Measurements from ENCODE around the gene CLEC18A. TPM values are rescaled to one million over a fixed set of nuclear protein-coding genes. Genes with fewer than 3 reads are reported as not detected.
A peak's percentile ranks its signal among the peaks of the same experiment; 100 is the strongest.

The CLEC18A gene
- total and polyA plus RNA-seq, 4 experiments from 2014 or later, result 0.37 to 7.5 (median 7.2) TPM; not detected in 1

GRCh38 chr16:69910964-69911363, 40.2 kb upstream of the CLEC18A start:
- H3K36me3 Mint-ChIP-seq, result peaks cover 22 to 53% of the 10 kb centered on the region in 2 donors
- peaks cover 0 to 4% (median under 1%) of the 10 kb centered on the region in 4 donors for H3K4me1 Mint-ChIP-seq
- H3K4me3 Mint-ChIP-seq, result no peak overlapping the region
- Histone ChIP-seq H3K9me3 (ENCODE audit: control insufficient read depth in 1 of 2, low read length in 2 of 2) (no peaks in the 10 kb centered on the region), H3K27ac (ENCODE audit: low read depth, low read length) (no peak overlapping the region), H3K27me3 (ENCODE audit: insufficient read depth, low read length) (no peaks in the 10 kb centered on the region), H3K4me1 (ENCODE audit: insufficient read depth, low read length) (no peaks in the 10 kb centered on the region), H3K4me3 (ENCODE audit: low read length in 2 of 2) (no peak overlapping the region), H3K36me3 (ENCODE audit: insufficient read depth, low read length) (peaks cover 26% of the 10 kb centered on the region)
- H3K27me3 Mint-ChIP-seq, result no peaks in the 10 kb centered on the region
- H3K27ac Mint-ChIP-seq, result peak overlapping the region in 3 of 7 donors; percentile 5 to 83 (median 32)
- DNase-seq, result no peak
- ChIA-PET CTCF (ENCODE audit: partially characterized antibody) (no interaction called here), POLR2A (ENCODE audit: partially characterized antibody) (no interaction called here)
- H3K9me3 Mint-ChIP-seq, result peaks cover 0 to 1% (median 0%) of the 10 kb centered on the region in 8 donors
- intact Hi-C loops (cut with micrococcal nuclease), result no loop called here

GRCh38 chr16:69916462-69916861, 34.7 kb upstream of the CLEC18A start:
- Histone ChIP-seq H3K4me3 (ENCODE audit: low read length in 2 of 2) (no peak overlapping the region), H3K27me3 (ENCODE audit: insufficient read depth, low read length) (no peaks in the 10 kb centered on the region), H3K36me3 (ENCODE audit: insufficient read depth, low read length) (peaks cover 17% of the 10 kb centered on the region), H3K9me3 (ENCODE audit: control insufficient read depth in 1 of 2, low read length in 2 of 2) (no peaks in the 10 kb centered on the region), H3K4me1 (ENCODE audit: insufficient read depth, low read length) (no peaks in the 10 kb centered on the region), H3K27ac (ENCODE audit: low read depth, low read length) (no peak overlapping the region)
- H3K36me3 Mint-ChIP-seq, result peaks cover 19 to 50% of the 10 kb centered on the region in 2 donors
- H3K4me3 Mint-ChIP-seq, result no peak overlapping the region
- intact Hi-C loops (cut with micrococcal nuclease), result no loop called here
- peaks cover 0 to 1% (median 0%) of the 10 kb centered on the region in 8 donors for H3K9me3 Mint-ChIP-seq
- H3K27me3 Mint-ChIP-seq, result no peaks in the 10 kb centered on the region
- H3K4me1 Mint-ChIP-seq, result peaks cover 0 to 4% (median 0%) of the 10 kb centered on the region in 4 donors
- peak overlapping the region in 3 of 7 donors; percentile 14 to 44 (median 19) for H3K27ac Mint-ChIP-seq
- ChIA-PET CTCF (ENCODE audit: partially characterized antibody) (interaction anchor here (2.7 kb wide), 1 partner anchor 13 kb away, joined by 23 read pairs; no protein-coding TSS in a partner anchor), POLR2A (ENCODE audit: partially characterized antibody) (no interaction called here)
- no peak for DNase-seq

GRCh38 chr16:69917311-69917710, 33.8 kb upstream of the CLEC18A start:
- ChIA-PET CTCF (ENCODE audit: partially characterized antibody) (interaction anchor here (2.7 kb wide), 1 partner anchor 12 kb away, joined by 23 read pairs; no protein-coding TSS in a partner anchor), POLR2A (ENCODE audit: partially characterized antibody) (no interaction called here)
- peak overlapping the region in 1 of 7 donors; percentile 31 for H3K27ac Mint-ChIP-seq
- Histone ChIP-seq H3K9me3 (ENCODE audit: control insufficient read depth in 1 of 2, low read length in 2 of 2) (no peaks in the 10 kb centered on the region), H3K4me1 (ENCODE audit: insufficient read depth, low read length) (no peaks in the 10 kb centered on the region), H3K27me3 (ENCODE audit: insufficient read depth, low read length) (no peaks in the 10 kb centered on the region), H3K36me3 (ENCODE audit: insufficient read depth, low read length) (peaks cover 17% of the 10 kb centered on the region), H3K27ac (ENCODE audit: low read depth, low read length) (no peak overlapping the region), H3K4me3 (ENCODE audit: low read length in 2 of 2) (no peak overlapping the region)
- no peak overlapping the region for H3K4me3 Mint-ChIP-seq
- intact Hi-C loops (cut with micrococcal nuclease), result no loop called here
- H3K4me1 Mint-ChIP-seq, result peaks cover 0 to 2% (median 0%) of the 10 kb centered on the region in 4 donors
- DNase-seq, result no peak
- no peaks in the 10 kb centered on the region for H3K27me3 Mint-ChIP-seq
- H3K36me3 Mint-ChIP-seq, result peaks cover 24 to 52% of the 10 kb centered on the region in 2 donors
- H3K9me3 Mint-ChIP-seq, result peaks cover 0 to 1% (median 0%) of the 10 kb centered on the region in 8 donors

GRCh38 chr16:69917739-69918138, 33.4 kb upstream of the CLEC18A start:
- Histone ChIP-seq H3K36me3 (ENCODE audit: insufficient read depth, low read length) (peaks cover 17% of the 10 kb centered on the region), H3K4me1 (ENCODE audit: insufficient read depth, low read length) (no peaks in the 10 kb centered on the region), H3K27me3 (ENCODE audit: insufficient read depth, low read length) (no peaks in the 10 kb centered on the region), H3K27ac (ENCODE audit: low read depth, low read length) (no peak overlapping the region), H3K4me3 (ENCODE audit: low read length in 2 of 2) (no peak overlapping the region), H3K9me3 (ENCODE audit: control insufficient read depth in 1 of 2, low read length in 2 of 2) (no peaks in the 10 kb centered on the region)
- intact Hi-C loops (cut with micrococcal nuclease), result no loop called here
- H3K27me3 Mint-ChIP-seq, result no peaks in the 10 kb centered on the region
- peaks cover 27 to 51% of the 10 kb centered on the region in 2 donors for H3K36me3 Mint-ChIP-seq
- no peak overlapping the region for H3K4me3 Mint-ChIP-seq
- H3K9me3 Mint-ChIP-seq, result peaks cover 0 to 1% (median 0%) of the 10 kb centered on the region in 8 donors
- ChIA-PET CTCF (ENCODE audit: partially characterized antibody) (interaction anchor here (2.7 kb wide), 1 partner anchor 12 kb away, joined by 23 read pairs; no protein-coding TSS in a partner anchor), POLR2A (ENCODE audit: partially characterized antibody) (no interaction called here)
- no peaks in the 10 kb centered on the region for H3K4me1 Mint-ChIP-seq
- H3K27ac Mint-ChIP-seq, result no peak overlapping the region
- DNase-seq, result no peak

- no peaks in the 10 kb centered on the region for H3K9me3 ChIP-seq (ENCODE audit: control insufficient read depth in 1 of 2, low read length in 2 of 2)
- no peak overlapping the region for H3K4me3 ChIP-seq (ENCODE audit: low read length in 2 of 2)
- no peaks in the 10 kb centered on the region for H3K4me1 Mint-ChIP-seq
- ChIA-PET POLR2A (ENCODE audit: partially characterized antibody) (no interaction called here), CTCF (ENCODE audit: partially characterized antibody) (interaction anchor here (2.7 kb wide), 1 partner anchor 11 kb away, joined by 23 read pairs; no protein-coding TSS in a partner anchor)
- no peaks in the 10 kb centered on the region for H3K27me3 ChIP-seq (ENCODE audit: insufficient read depth, low read length)
- peaks cover 17% of the 10 kb centered on the region for H3K36me3 ChIP-seq (ENCODE audit: insufficient read depth, low read length)
- no peak overlapping the region for H3K4me3 Mint-ChIP-seq
- peaks cover 0 to 1% (median 0%) of the 10 kb centered on the region in 8 donors for H3K9me3 Mint-ChIP-seq
- no peak for DNase-seq
- H3K27me3 Mint-ChIP-seq, result no peaks in the 10 kb centered on the region
- intact Hi-C loops (cut with micrococcal nuclease), result no loop called here
- H3K27ac ChIP-seq (ENCODE audit: low read depth, low read length), result no peak overlapping the region
- peaks cover 27 to 51% of the 10 kb centered on the region in 2 donors for H3K36me3 Mint-ChIP-seq
- peak overlapping the region in 2 of 7 donors; percentile 63 to 74 for H3K27ac Mint-ChIP-seq
- H3K4me1 ChIP-seq (ENCODE audit: insufficient read depth, low read length), result no peaks in the 10 kb centered on the region
These were observed 32.9 kb upstream of the CLEC18A start for GRCh38 chr16:69918241-69918640.

- intact Hi-C loops (cut with micrococcal nuclease), result no loop called here
- H3K9me3 Mint-ChIP-seq, result no peaks in the 10 kb centered on the region
These were observed 30.0 kb upstream of the CLEC18A start for GRCh38 chr16:69921127-69921526.

GRCh38 chr16:69922200-69922599, 28.9 kb upstream of the CLEC18A start:
- Mint-ChIP-seq H3K27ac (peak overlapping the region in 3 of 7 donors; percentile 6 to 22 (median 17)), H3K4me3 (no peak overlapping the region), H3K9me3 (no peaks in the 10 kb centered on the region), H3K27me3 (no peaks in the 10 kb centered on the region), H3K36me3 (peaks cover 46 to 53% of the 10 kb centered on the region in 2 donors), H3K4me1 (peaks cover 0 to 4% (median 0%) of the 10 kb centered on the region in 4 donors)
- Histone ChIP-seq H3K4me1 (ENCODE audit: insufficient read depth, low read length) (no peaks in the 10 kb centered on the region), H3K4me3 (ENCODE audit: low read length in 2 of 2) (no peak overlapping the region), H3K36me3 (ENCODE audit: insufficient read depth, low read length) (peaks cover 23% of the 10 kb centered on the region), H3K9me3 (ENCODE audit: control insufficient read depth in 1 of 2, low read length in 2 of 2) (no peaks in the 10 kb centered on the region), H3K27me3 (ENCODE audit: insufficient read depth, low read length) (no peaks in the 10 kb centered on the region), H3K27ac (ENCODE audit: low read depth, low read length) (no peak overlapping the region)
- intact Hi-C loops (cut with micrococcal nuclease), result no loop called here
- POLR2A ChIA-PET (ENCODE audit: partially characterized antibody), result no interaction called here
- DNase-seq, result no peak
- CTCF ChIA-PET (ENCODE audit: partially characterized antibody), result interaction anchor here (2.6 kb wide), 1 partner anchor 8 kb away, joined by 6 read pairs; no protein-coding TSS in a partner anchor

More at GRCh38 chr16:69921127-69921526, 30.0 kb upstream of the CLEC18A start:
- no peak overlapping the region for H3K27ac ChIP-seq (ENCODE audit: low read depth, low read length)
- Mint-ChIP-seq H3K27me3 (no peaks in the 10 kb centered on the region), H3K4me1 (peaks cover 0 to 4% (median 0%) of the 10 kb centered on the region in 4 donors), H3K4me3 (no peak overlapping the region), H3K36me3 (peaks cover 39 to 54% of the 10 kb centered on the region in 2 donors), H3K27ac (peak overlapping the region in 3 of 7 donors; percentile 9 to 71 (median 69))
- H3K36me3 ChIP-seq (ENCODE audit: insufficient read depth, low read length), result peaks cover 27% of the 10 kb centered on the region
- H3K4me3 ChIP-seq (ENCODE audit: low read length in 2 of 2), result no peak overlapping the region
- ChIA-PET POLR2A (ENCODE audit: partially characterized antibody) (no interaction called here), CTCF (ENCODE audit: partially characterized antibody) (interaction anchor here (2.6 kb wide), 1 partner anchor 9 kb away, joined by 6 read pairs; no protein-coding TSS in a partner anchor)
- no peaks in the 10 kb centered on the region for H3K9me3 ChIP-seq (ENCODE audit: control insufficient read depth in 1 of 2, low read length in 2 of 2)
- no peak for DNase-seq
- H3K27me3 ChIP-seq (ENCODE audit: insufficient read depth, low read length), result no peaks in the 10 kb centered on the region
- no peaks in the 10 kb centered on the region for H3K4me1 ChIP-seq (ENCODE audit: insufficient read depth, low read length)
